Stomach smooth muscle (tissue), 2 donors: ENCODE measurements around the gene CRNKL1.
A peak's percentile ranks its signal among the peaks of the same experiment; 100 is the strongest.

Experiments
- H3K27ac ChIP-seq: one replicate; pipeline ENCODE4 v1.7.0; 2013; ENCODE audit warnings: mild to moderate bottlenecking, low read length, inconsistent platforms
- H3K27me3 ChIP-seq, 2 donors: one replicate each; pipeline ENCODE4 v1.7.0; 2013; ENCODE audit warnings: low read length in 2 of 2; ENCODE audit not compliant: insufficient read depth in 2 of 2, control insufficient read depth in 1 of 2
- H3K36me3 ChIP-seq, 2 donors: one replicate each; pipeline ENCODE4 v1.7.0; 2013; ENCODE audit warnings: low read length in 2 of 2; ENCODE audit not compliant: control insufficient read depth in 2 of 2, insufficient read depth in 2 of 2
- H3K4me1 ChIP-seq: one replicate; pipeline ENCODE4 v1.7.0; 2013; ENCODE audit warnings: low read length; ENCODE audit not compliant: control insufficient read depth, insufficient read depth
- H3K4me3 ChIP-seq, 2 donors: one replicate each; pipeline ENCODE4 v1.7.0; 2013; ENCODE audit warnings: low read length in 2 of 2
- H3K9ac ChIP-seq, 2 donors: one replicate each; pipeline ENCODE4 v1.7.0; 2013; ENCODE audit warnings: low read length in 2 of 2, mild to moderate bottlenecking in 1 of 2
- H3K9me3 ChIP-seq, 2 donors: one replicate each; pipeline ENCODE4 v1.7.0; 2013; ENCODE audit warnings: low read length in 2 of 2; ENCODE audit not compliant: control insufficient read depth in 2 of 2
- donor health status: healthy.
- donor health status: Pancreatic carcinoma.

Gene CRNKL1

GRCh38 chr20:20022498-20022897 lies 29.8 kb downstream of the CRNKL1 start:
- Histone ChIP-seq H3K27ac (no peak overlapping the region), H3K27me3 (no peaks in the 10 kb centered on the region), H3K9ac (no peak overlapping the region), H3K4me1 (peaks cover 23% of the 10 kb centered on the region), H3K9me3 (no peaks in the 10 kb centered on the region), H3K4me3 (no peak overlapping the region), H3K36me3 (peaks cover 6 to 9% of the 10 kb centered on the region in 2 donors)

GRCh38 chr20:20021835-20022234 lies 30.4 kb downstream of the CRNKL1 start:
- Histone ChIP-seq H3K4me3 (no peak overlapping the region), H3K36me3 (peaks cover 6 to 9% of the 10 kb centered on the region in 2 donors), H3K9ac (no peak overlapping the region), H3K27ac (no peak overlapping the region), H3K9me3 (no peaks in the 10 kb centered on the region), H3K4me1 (peaks cover 23% of the 10 kb centered on the region), H3K27me3 (no peaks in the 10 kb centered on the region)

GRCh38 chr20:20020908-20021307 lies 31.4 kb downstream of the CRNKL1 start:
- Histone ChIP-seq H3K4me3 (no peak overlapping the region), H3K9ac (no peak overlapping the region), H3K36me3 (peaks cover 6 to 9% of the 10 kb centered on the region in 2 donors), H3K9me3 (no peaks in the 10 kb centered on the region), H3K27me3 (no peaks in the 10 kb centered on the region), H3K27ac (no peak overlapping the region), H3K4me1 (peaks cover 23% of the 10 kb centered on the region)

- H3K4me3 ChIP-seq = peak overlapping the region in 1 of 2 donors; percentile 15
- H3K27me3 ChIP-seq = no peaks in the 10 kb centered on the region
- peaks cover 5 to 6% of the 10 kb centered on the region in 2 donors for H3K36me3 ChIP-seq
- H3K4me1 ChIP-seq = peaks cover 23% of the 10 kb centered on the region
- no peaks in the 10 kb centered on the region for H3K9me3 ChIP-seq
- H3K9ac ChIP-seq = peak overlapping the region in 1 of 2 donors; percentile 29
- H3K27ac ChIP-seq = no peak overlapping the region
Measured at GRCh38 chr20:20019123-20019522, 33.1 kb downstream of the CRNKL1 start.

- H3K4me3 ChIP-seq = peak overlapping the region; percentile 86 to 91
- peaks cover 1 to 6% of the 10 kb centered on the region in 2 donors for H3K36me3 ChIP-seq
- H3K4me1 ChIP-seq = peaks cover 23% of the 10 kb centered on the region
- H3K27me3 ChIP-seq = no peaks in the 10 kb centered on the region
- H3K9me3 ChIP-seq = no peaks in the 10 kb centered on the region
- H3K9ac ChIP-seq = peak overlapping the region; percentile 6 to 76
- no peak overlapping the region for H3K27ac ChIP-seq
Measured at GRCh38 chr20:20018366-20018765, 33.9 kb downstream of the CRNKL1 start.

GRCh38 chr20:20017844-20018185 lies 34.5 kb downstream of the CRNKL1 start:
- no peaks in the 10 kb centered on the region for H3K9me3 ChIP-seq
- peaks cover 23% of the 10 kb centered on the region for H3K4me1 ChIP-seq
- H3K27me3 ChIP-seq = no peaks in the 10 kb centered on the region
- peak overlapping the region; percentile 74 to 76 for H3K9ac ChIP-seq
- H3K36me3 ChIP-seq = peaks cover 0 to 6% of the 10 kb centered on the region in 2 donors
- peak overlapping the region; percentile 86 to 91 for H3K4me3 ChIP-seq
- H3K27ac ChIP-seq = no peak overlapping the region

- peaks cover 23% of the 10 kb centered on the region for H3K4me1 ChIP-seq
- H3K27me3 ChIP-seq = no peaks in the 10 kb centered on the region
- no peaks in the 10 kb centered on the region for H3K9me3 ChIP-seq
- H3K9ac ChIP-seq = peak within 1 kb of the TSS; percentile 74 to 76
- H3K36me3 ChIP-seq = peaks cover 0 to 2% of the 10 kb centered on the region in 2 donors
- H3K27ac ChIP-seq = no peak within 1 kb of the TSS
- peak within 1 kb of the TSS; percentile 86 to 91 for H3K4me3 ChIP-seq
Measured at GRCh38 chr20:20017001-20017843, 35.0 kb downstream of the CRNKL1 start, which contains the start of gene NAA20. NAA20 (plus strand) TSS chr20:20017362; CDS start chr20:20017397, 35 bp downstream.

GRCh38 chr20:20014659-20015058 lies 37.6 kb downstream of the CRNKL1 start:
- Histone ChIP-seq H3K4me1 (peaks cover 26% of the 10 kb centered on the region), H3K27me3 (no peaks in the 10 kb centered on the region), H3K4me3 (no peak overlapping the region), H3K36me3 (peaks cover 0 to 2% of the 10 kb centered on the region in 2 donors), H3K9me3 (no peaks in the 10 kb centered on the region), H3K27ac (no peak overlapping the region), H3K9ac (no peak overlapping the region)

GRCh38 chr20:20012541-20012940 lies 39.7 kb downstream of the CRNKL1 start:
- H3K4me1 ChIP-seq = peaks cover 8% of the 10 kb centered on the region
- no peak overlapping the region for H3K27ac ChIP-seq
- no peak overlapping the region for H3K9ac ChIP-seq
- no peaks in the 10 kb centered on the region for H3K9me3 ChIP-seq
- H3K36me3 ChIP-seq = no peaks in the 10 kb centered on the region
- H3K27me3 ChIP-seq = no peaks in the 10 kb centered on the region
- H3K4me3 ChIP-seq = no peak overlapping the region

GRCh38 chr20:20010639-20011500 lies 41.4 kb downstream of the CRNKL1 start:
- Histone ChIP-seq H3K27ac (peak overlapping the region; percentile 37), H3K9ac (peak overlapping the region in 1 of 2 donors; percentile 29), H3K27me3 (no peaks in the 10 kb centered on the region), H3K9me3 (no peaks in the 10 kb centered on the region), H3K36me3 (no peaks in the 10 kb centered on the region), H3K4me3 (peak overlapping the region in 1 of 2 donors; percentile 0), H3K4me1 (peaks cover 8% of the 10 kb centered on the region)
